NT2/D1 (cell line): ENCODE data around the gene VEPH1.

ENCODE experiments used
- SUZ12 ChIP-seq: IDR thresholded peaks from 2 replicates; pipeline ENCODE4 v1.6.1; 2011; ENCODE audit not compliant: insufficient read length, insufficient read depth; ENCODE audit errors: extremely low read depth
- YY1 ChIP-seq: IDR thresholded peaks from 2 replicates; pipeline ENCODE4 v1.6.1; 2011; ENCODE audit not compliant: insufficient read length, insufficient read depth

DNA sequence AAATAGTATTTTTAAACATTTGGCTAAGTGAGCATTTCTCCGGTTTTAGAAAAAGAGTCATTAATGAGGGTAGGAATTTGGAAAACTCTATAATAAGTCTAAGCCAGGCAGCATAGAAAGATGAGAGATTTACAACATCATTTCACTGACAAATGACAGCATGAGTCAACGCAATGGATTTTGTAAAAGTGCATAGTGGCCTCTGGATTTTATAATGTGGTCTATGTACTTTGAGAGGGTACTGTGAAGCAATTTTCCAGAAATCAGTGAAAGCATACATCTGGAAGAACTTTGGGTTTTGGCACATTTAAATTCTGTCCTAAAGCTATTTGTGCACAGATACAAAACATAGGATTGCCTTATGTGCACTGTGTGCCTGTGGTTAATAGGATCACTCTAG is 212.4 kb downstream of the VEPH1 start:
- TF ChIP-seq SUZ12 (no peak), YY1 (no peak)
